Kidney (tissue), 14 donors: ENCODE measurements around the gene GALR2. TPM values are rescaled to one million over a fixed set of nuclear protein-coding genes. Genes with fewer than 3 reads are reported as not detected.

Experiments used
- DNase-seq, 5 donors: peaks; one replicate each; pipeline ENCODE4 v3.0.0-alpha.2; 2013 to 2020
- FAIRE-seq: peaks from 2 replicates; lab custom pipeline; 2012; peaks lifted over from hg19 to GRCh38; lab: Jason Lieb, UNC
- H3K27ac ChIP-seq, 2 donors: one replicate each; pipeline ENCODE4 v1.7.0; 2013; ENCODE audit warnings: low read depth in 2 of 2, low read length in 2 of 2, inconsistent platforms in 1 of 2
- H3K27me3 ChIP-seq: one replicate; pipeline ENCODE4 v1.7.1; 2013; ENCODE audit warnings: low read length, inconsistent platforms; ENCODE audit not compliant: control insufficient read depth, insufficient read depth
- H3K36me3 ChIP-seq, 3 donors: one replicate each; pipeline versions ENCODE4 v1.7.0 to v1.7.1; 2013; ENCODE audit warnings: low read length in 3 of 3, control low read depth in 1 of 3, inconsistent platforms in 1 of 3; ENCODE audit not compliant: insufficient read depth in 3 of 3, control insufficient read depth in 2 of 3
- H3K4me1 ChIP-seq, 3 donors: one replicate each; pipeline versions ENCODE4 v1.7.0 to v1.7.1; 2013; ENCODE audit warnings: low read length in 3 of 3, inconsistent platforms in 1 of 3, low read depth in 1 of 3; ENCODE audit not compliant: control insufficient read depth in 2 of 3, insufficient read depth in 2 of 3
- H3K4me3 ChIP-seq, 3 donors: one replicate each; pipeline versions ENCODE4 v1.7.0 to v1.8.1; 2013; ENCODE audit warnings: low read length in 3 of 3, control low read depth in 1 of 3, inconsistent platforms in 1 of 3
- H3K9ac ChIP-seq, 3 donors: one replicate each; pipeline versions ENCODE4 v1.7.0 to v1.7.1; 2013; ENCODE audit warnings: low read length in 3 of 3, control low read depth in 1 of 3, inconsistent platforms in 1 of 3
- H3K9me3 ChIP-seq, 3 donors: one replicate each; pipeline versions ENCODE4 v1.7.0 to v1.7.1; 2013; ENCODE audit warnings: low read length in 3 of 3, control low read depth in 1 of 3, inconsistent platforms in 1 of 3; ENCODE audit not compliant: control insufficient read depth in 2 of 3, insufficient read depth in 1 of 3
- CTCF ChIP-seq: IDR thresholded peaks from 3 replicates; pipeline ENCODE4 v1.5.1; 2012; ENCODE audit warnings: mild to moderate bottlenecking, moderate library complexity, borderline replicate concordance; ENCODE audit not compliant: insufficient read depth; ENCODE audit errors: extremely low read depth
- intact Hi-C: fragments of 100-400 bp; cut with DNase I; formaldehyde crosslinking; loops from one replicate; pipeline ENCODE4 v1.11.1; 2022
- polyA plus RNA-seq: library from polyadenylated mRNA; stranded (reverse); fragments of 350-450 nt; fragmentation: Illumina TruSeq; extraction: RNeasy Lipid Tissue Mini Kit (QIAGEN cat#74804); gene quantifications from one replicate; pipeline ENCODE4 v1.2.3, GENCODE V29; 2014; ENCODE audit warnings: low read depth, low replicate concordance; ENCODE audit not compliant: insufficient read depth
- total RNA-seq: library from RNA; stranded (reverse); fragmentation: NEBNext Ultra II Directional; extraction: Animal tissue kit (Norgen Biotek cat#: 25700); gene quantifications from one replicate; pipeline ENCODE4 v1.2.1, GENCODE V29; 2021
- donor health status: control.
- donor health status: control.
- donor health status: control.
- donor health status: control.
- donor health status: control.
- donor health status: DM: yes; HTN: yes; CAD: no.
- donor health status: Normal renal cell carcinoma (clear cell type).

Gene GALR2
- total and polyA plus RNA-seq, 2 donors from 2014 or later, result not detected

- H3K36me3 ChIP-seq, result peaks cover 22 to 63% (median 50%) of the 10 kb centered on the region in 3 donors
- no peak for TF ChIP-seq CTCF
- H3K27ac ChIP-seq, result no peak overlapping the region
- no peak overlapping the region for H3K4me3 ChIP-seq
- no peak overlapping the region for H3K9ac ChIP-seq
- DNase-seq (peak in 1 of 5 donors; percentile 39), FAIRE-seq (no peak)
- no peaks in the 10 kb centered on the region for H3K27me3 ChIP-seq
- intact Hi-C loops, result no loop called here
- H3K4me1 ChIP-seq, result peaks cover 0 to 4% (median 1%) of the 10 kb centered on the region in 3 donors
- H3K9me3 ChIP-seq, result no peaks in the 10 kb centered on the region
Measured at GRCh38 chr17:76046064-76046463, 28.5 kb upstream of the GALR2 start.

GRCh38 chr17:76048025-76048605, 26.5 kb upstream of the GALR2 start:
- H3K36me3 ChIP-seq, result peaks cover 18 to 57% (median 42%) of the 10 kb centered on the region in 3 donors

GRCh38 chr17:76048711-76049110, 25.9 kb upstream of the GALR2 start:
- H3K9ac ChIP-seq, result no peak overlapping the region
- intact Hi-C loops, result no loop called here
- no peak for FAIRE-seq
- peaks cover 14 to 51% (median 41%) of the 10 kb centered on the region in 3 donors for H3K36me3 ChIP-seq
- no peak for DNase-seq
- no peaks in the 10 kb centered on the region for H3K9me3 ChIP-seq
- no peak for TF ChIP-seq CTCF
- H3K4me3 ChIP-seq, result no peak overlapping the region
- no peaks in the 10 kb centered on the region for H3K27me3 ChIP-seq
- no peak overlapping the region for H3K27ac ChIP-seq
- peaks cover 0 to 4% (median 2%) of the 10 kb centered on the region in 3 donors for H3K4me1 ChIP-seq

More at GRCh38 chr17:76048025-76048605, 26.5 kb upstream of the GALR2 start:
- Histone ChIP-seq H3K9ac (no peak overlapping the region), H3K4me1 (peaks cover 0 to 4% (median 2%) of the 10 kb centered on the region in 3 donors), H3K27me3 (no peaks in the 10 kb centered on the region), H3K27ac (no peak overlapping the region), H3K4me3 (no peak overlapping the region), H3K9me3 (no peaks in the 10 kb centered on the region)
- no peak for TF ChIP-seq CTCF
- FAIRE-seq (no peak), DNase-seq (no peak)
- intact Hi-C loops, result no loop called here
